Measurements from ENCODE around the gene YIPF4. TPM values are rescaled to one million over a fixed set of nuclear protein-coding genes. Genes with fewer than 3 reads are reported as not detected.
"Not testable (repeated sequence)": the region's sequence is repeated elsewhere in the genome, so short reads cannot be mapped to it uniquely, and the experiment has no call there.

Gene YIPF4
- total RNA-seq, 4 donors from 2014 or later = 17.6 to 28.3 (median 23.8) TPM

DNA sequence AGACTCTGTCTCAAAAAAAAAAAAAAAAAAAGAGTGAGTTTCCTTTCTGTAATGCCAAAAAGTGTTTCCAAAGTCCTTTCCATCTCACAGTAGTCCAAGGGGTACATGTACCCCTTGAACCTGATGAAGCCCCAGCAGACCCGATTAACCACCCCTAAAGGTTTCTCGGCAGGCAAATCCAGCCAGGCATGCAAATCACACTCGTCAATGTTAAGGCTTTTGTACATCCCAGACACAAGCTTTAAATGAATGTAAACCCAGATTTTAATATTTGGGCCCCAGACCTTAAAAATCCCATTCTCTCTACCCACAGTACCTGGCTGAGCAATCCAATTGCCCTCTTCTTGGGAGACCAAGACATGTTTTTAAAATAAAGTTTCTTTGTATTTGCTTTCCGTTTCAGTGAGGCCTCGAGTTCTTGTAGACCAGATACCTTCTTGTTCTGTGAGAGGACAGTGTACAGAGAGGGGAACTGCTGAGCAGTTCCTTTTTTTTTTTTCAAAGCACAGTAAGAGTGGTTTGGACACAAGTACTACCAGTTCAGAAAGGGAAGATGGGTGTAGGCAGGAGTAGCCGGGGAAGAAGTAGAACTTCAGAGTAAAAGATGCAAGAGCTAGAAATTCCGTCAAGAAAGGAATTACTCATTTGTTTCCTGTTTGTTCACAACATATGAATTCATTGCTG, 13.1 kb upstream of the YIPF4 start, which contains the start of gene NLRC4:
Gene NLRC4 (minus strand): TSS at position 465 of the 684 bp plus-strand sequence. CDS start 8,111 bp downstream, outside the sequence.
- no peak within 1 kb of the TSS for H3K27ac ChIP-seq
- H3K4me1 ChIP-seq = no peaks in the 10 kb centered on the region
- intact Hi-C loops (cut with DNase I) = no loop called here
- WGBS, 2 donors = 64 to 76% methylated on average over 7 of the region's 7 CpGs
- TF ChIP-seq POLR2A (IDR thresholded peaks at IDR 0.05) = no peak
- TF ChIP-seq, protein P1, sequence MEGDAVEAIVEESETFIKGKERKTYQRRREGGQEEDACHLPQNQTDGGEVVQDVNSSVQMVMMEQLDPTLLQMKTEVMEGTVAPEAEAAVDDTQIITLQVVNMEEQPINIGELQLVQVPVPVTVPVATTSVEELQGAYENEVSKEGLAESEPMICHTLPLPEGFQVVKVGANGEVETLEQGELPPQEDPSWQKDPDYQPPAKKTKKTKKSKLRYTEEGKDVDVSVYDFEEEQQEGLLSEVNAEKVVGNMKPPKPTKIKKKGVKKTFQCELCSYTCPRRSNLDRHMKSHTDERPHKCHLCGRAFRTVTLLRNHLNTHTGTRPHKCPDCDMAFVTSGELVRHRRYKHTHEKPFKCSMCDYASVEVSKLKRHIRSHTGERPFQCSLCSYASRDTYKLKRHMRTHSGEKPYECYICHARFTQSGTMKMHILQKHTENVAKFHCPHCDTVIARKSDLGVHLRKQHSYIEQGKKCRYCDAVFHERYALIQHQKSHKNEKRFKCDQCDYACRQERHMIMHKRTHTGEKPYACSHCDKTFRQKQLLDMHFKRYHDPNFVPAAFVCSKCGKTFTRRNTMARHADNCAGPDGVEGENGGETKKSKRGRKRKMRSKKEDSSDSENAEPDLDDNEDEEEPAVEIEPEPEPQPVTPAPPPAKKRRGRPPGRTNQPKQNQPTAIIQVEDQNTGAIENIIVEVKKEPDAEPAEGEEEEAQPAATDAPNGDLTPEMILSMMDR (IDR thresholded peaks at IDR 0.05) = no peak
- H3K27me3 ChIP-seq = no peaks in the 10 kb centered on the region
- no peaks in the 10 kb centered on the region for H3K9me3 ChIP-seq
- H3K36me3 ChIP-seq = no peaks in the 10 kb centered on the region
- H3K4me3 ChIP-seq (replicated peaks in 1 of 3) = no peak within 1 kb of the TSS
- no peak for DNase-seq

DNA sequence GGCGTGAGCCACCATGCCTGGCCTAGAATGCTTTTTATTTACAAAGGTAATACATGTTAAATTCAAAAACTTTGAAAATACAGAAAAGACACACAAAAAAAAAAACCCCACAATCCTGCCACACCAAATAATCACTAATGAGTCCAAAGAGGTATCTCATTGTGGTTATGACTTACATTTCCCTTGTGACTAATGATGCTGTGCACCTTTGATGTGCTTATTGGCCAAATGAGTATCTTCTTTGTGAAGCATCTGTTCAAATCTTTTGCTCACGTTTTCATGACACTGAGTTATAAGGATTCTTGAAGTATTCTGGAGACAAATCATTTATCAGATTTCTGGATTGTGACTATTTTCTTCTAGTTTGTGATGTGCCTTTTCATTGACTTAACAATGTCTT, 6.6 kb upstream of the YIPF4 start:
- intact Hi-C loops (cut with DNase I) = loop anchor here (10.0 kb wide), 1 partner anchor 84 kb away; the partner anchor contains the start of gene BIRC6
- no peak overlapping the region for H3K27ac ChIP-seq
- H3K4me3 ChIP-seq (replicated peaks in 1 of 3) = no peak overlapping the region
- no peak for TF ChIP-seq POLR2A (IDR thresholded peaks at IDR 0.05)
- TF ChIP-seq, protein P1 (IDR thresholded peaks at IDR 0.05) = no peak
- no peaks in the 10 kb centered on the region for H3K9me3 ChIP-seq
- H3K27me3 ChIP-seq = no peaks in the 10 kb centered on the region
- DNase-seq = no peak
- 66 to 68% methylated on average over 2 of the region's 2 CpGs for WGBS, 2 donors
- no peaks in the 10 kb centered on the region for H3K4me1 ChIP-seq
- H3K36me3 ChIP-seq = no peaks in the 10 kb centered on the region

DNA sequence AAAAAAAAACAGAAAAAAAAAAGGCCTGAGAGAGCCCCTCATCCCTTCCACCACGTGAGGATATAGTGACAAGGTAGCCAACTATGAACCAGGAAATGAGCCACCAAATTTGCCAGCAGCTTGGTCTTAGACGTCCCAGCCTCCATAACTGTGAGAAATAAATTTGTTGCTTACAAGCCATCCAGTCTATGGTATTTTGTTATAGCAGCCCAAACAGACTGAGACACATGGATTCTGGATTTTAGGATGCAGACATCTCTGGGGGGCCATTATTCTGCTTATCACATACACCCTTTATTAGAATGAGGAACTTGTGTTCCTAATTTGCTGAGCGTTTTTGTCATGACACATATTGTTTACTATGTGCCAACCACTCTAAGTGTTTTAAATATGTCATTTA, 5.4 kb upstream of the YIPF4 start:
- TF ChIP-seq POLR2A (IDR thresholded peaks at IDR 0.05) = no peak
- Histone ChIP-seq H3K4me3 (replicated peaks in 1 of 3) (no peak overlapping the region), H3K4me1 (peaks cover 0 to 5% of the 10 kb centered on the region in 2 donors), H3K36me3 (no peaks in the 10 kb centered on the region), H3K27me3 (no peaks in the 10 kb centered on the region), H3K9me3 (no peaks in the 10 kb centered on the region), H3K27ac (no peak overlapping the region)
- 44 to 50% methylated on average over 3 of the region's 3 CpGs for WGBS, 2 donors
- no peak for DNase-seq
- intact Hi-C loops (cut with DNase I) = loop anchor here (10.0 kb wide), 1 partner anchor 83 kb away; the partner anchor contains the start of gene BIRC6

DNA sequence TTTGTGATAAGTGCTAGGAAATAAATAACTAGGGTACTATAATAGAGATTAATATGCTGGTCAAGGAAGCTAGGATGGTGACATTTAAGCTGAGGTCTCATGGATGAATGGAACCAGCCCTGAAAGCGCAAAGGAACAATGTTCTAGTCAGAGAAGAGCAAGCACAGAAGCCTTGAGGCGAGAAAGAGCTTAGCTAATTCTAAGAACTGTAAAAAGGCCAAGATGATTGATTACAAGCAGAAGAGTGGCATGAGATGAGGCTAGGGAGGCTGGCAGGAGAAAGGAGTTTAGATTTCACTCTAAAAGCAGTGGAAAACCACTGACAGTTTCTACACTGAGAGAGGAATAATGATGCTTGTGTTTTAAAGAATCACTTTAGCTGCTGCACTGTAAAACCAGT, 3.4 kb upstream of the YIPF4 start:
- 78% methylated on average over 2 of the region's 2 CpGs for WGBS, 2 donors
- no peaks in the 10 kb centered on the region for H3K27me3 ChIP-seq
- no peaks in the 10 kb centered on the region for H3K36me3 ChIP-seq
- TF ChIP-seq POLR2A (IDR thresholded peaks at IDR 0.05) = no peak
- TF ChIP-seq, protein P1 (IDR thresholded peaks at IDR 0.05) = no peak
- H3K27ac ChIP-seq = no peak overlapping the region
- peaks cover 6 to 7% of the 10 kb centered on the region in 2 donors for H3K4me1 ChIP-seq
- no peak overlapping the region for H3K4me3 ChIP-seq (replicated peaks in 1 of 3)
- H3K9me3 ChIP-seq = no peaks in the 10 kb centered on the region
- intact Hi-C loops (cut with DNase I) = loop anchor here (10.0 kb wide), 1 partner anchor 81 kb away; the partner anchor contains the start of gene BIRC6
- DNase-seq = no peak

DNA sequence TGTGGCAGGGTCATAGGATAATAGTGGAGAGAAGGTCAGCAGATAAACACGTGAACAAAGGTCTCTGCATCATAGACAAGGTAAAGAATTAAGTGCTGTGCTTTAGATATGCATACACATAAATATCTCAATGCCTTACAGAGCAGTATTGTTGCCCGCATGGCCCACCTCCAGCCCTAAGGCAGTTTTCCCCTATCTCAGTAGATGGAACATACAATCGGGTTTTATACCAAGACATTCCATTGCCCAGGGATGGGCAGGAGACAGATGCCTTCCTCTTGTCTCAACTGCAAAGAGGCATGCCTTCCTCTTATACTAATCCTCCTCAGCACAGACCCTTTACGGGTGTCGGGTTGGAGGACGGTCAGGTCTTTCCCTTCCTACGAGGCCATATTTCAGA, 1.9 kb upstream of the YIPF4 start:
- H3K27me3 ChIP-seq; H3K27ac ChIP-seq; DNase-seq; H3K9me3 ChIP-seq; H3K4me3 ChIP-seq (replicated peaks in 1 of 3); H3K36me3 ChIP-seq: not testable (repeated sequence)
- intact Hi-C loops (cut with DNase I) = loop anchor here (10.0 kb wide), 1 partner anchor 79 kb away; the partner anchor contains the start of gene BIRC6
- 81 to 89% methylated on average over 7 of the region's 7 CpGs for WGBS, 2 donors
- H3K4me1 ChIP-seq = peaks cover 10 to 16% of the 10 kb centered on the region in 2 donors

DNA sequence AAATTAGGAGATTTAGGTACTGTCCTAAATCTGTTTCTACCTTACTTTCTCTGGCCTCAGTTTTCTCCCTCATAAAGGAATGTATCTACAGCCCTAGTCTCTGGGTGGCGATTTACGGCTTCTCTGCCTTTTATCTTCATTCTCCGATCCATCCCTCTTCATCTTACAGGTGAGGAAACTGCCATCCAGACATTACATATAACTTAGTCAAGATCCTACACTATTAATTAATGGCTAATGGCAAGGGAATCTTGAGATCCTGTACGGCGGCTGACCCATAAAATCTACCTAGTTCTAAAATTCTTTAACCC, 386 bp upstream of the YIPF4 start:
- Histone ChIP-seq H3K4me1 (peaks cover 11 to 16% of the 10 kb centered on the region in 2 donors), H3K9me3 (no peaks in the 10 kb centered on the region), H3K27ac (peak overlapping the region; percentile 54 to 77 (median 56)), H3K27me3 (no peaks in the 10 kb centered on the region), H3K36me3 (peaks cover 0 to 2% of the 10 kb centered on the region in 2 donors), H3K4me3 (replicated peaks in 1 of 3) (peak overlapping the region; percentile 95 to 99 (median 95))
- intact Hi-C loops (cut with DNase I) = loop anchor here (10.0 kb wide), 1 partner anchor 77 kb away; the partner anchor contains the start of gene BIRC6
- DNase-seq = no peak
- TF ChIP-seq, protein P1 (IDR thresholded peaks at IDR 0.05) = no peak
- TF ChIP-seq POLR2A (IDR thresholded peaks at IDR 0.05) = no peak
- WGBS, 2 donors = 60 to 69% methylated on average over 5 of the region's 5 CpGs

Measured in thyroid gland (tissue), 4 donors.